Esophagus (tissue), 2 donors: Measurements from ENCODE around the gene PHACTR3. TPM values are rescaled to one million over a fixed set of nuclear protein-coding genes. Genes with fewer than 3 reads are reported as not detected.

Source experiments
- H3K27ac ChIP-seq, 2 donors: one replicate each; pipeline ENCODE4 v1.5.1; 2013; ENCODE audit warnings: low read depth in 2 of 2, mild to moderate bottlenecking in 2 of 2, inconsistent platforms in 1 of 2, low read length in 1 of 2, moderate library complexity in 1 of 2
- H3K27me3 ChIP-seq, 2 donors: one replicate each; pipeline ENCODE4 v1.6.1; 2013; ENCODE audit warnings: low read length in 2 of 2, control low read depth in 1 of 2, mild to moderate bottlenecking in 1 of 2; ENCODE audit not compliant: insufficient read depth in 2 of 2, control insufficient read depth in 1 of 2
- H3K36me3 ChIP-seq, 2 donors: one replicate each; pipeline ENCODE4 v1.6.1; 2013; ENCODE audit warnings: low read length in 1 of 2; ENCODE audit not compliant: control insufficient read depth in 2 of 2, insufficient read depth in 2 of 2
- H3K4me1 ChIP-seq, 2 donors: one replicate each; pipeline ENCODE4 v1.6.1; 2013; ENCODE audit warnings: low read length in 1 of 2; ENCODE audit not compliant: control insufficient read depth in 2 of 2, insufficient read depth in 2 of 2
- H3K4me3 ChIP-seq, 2 donors: one replicate each; pipeline ENCODE4 v1.5.1; 2013; ENCODE audit warnings: low read length in 2 of 2, mild to moderate bottlenecking in 2 of 2, low read depth in 1 of 2, moderate library complexity in 1 of 2
- H3K9me3 ChIP-seq, 2 donors: one replicate each; pipeline ENCODE4 v1.6.1; 2013; ENCODE audit warnings: mild to moderate bottlenecking in 2 of 2, low read depth in 1 of 2, low read length in 1 of 2, moderate library complexity in 1 of 2; ENCODE audit not compliant: control insufficient read depth in 2 of 2, insufficient read depth in 1 of 2
- WGBS, 2 donors: extraction: QIAGEN DNeasy Blood & Tissue Kit; methylation state at CpG; one replicate each; pipeline ENCODE4 v1.1.7; 2013; 5-methylcytosine and 5-hydroxymethylcytosine counted together
- polyA plus RNA-seq, 2 donors: library from polyadenylated mRNA; stranded (reverse); fragments of 200-250 nt; gene quantifications; one replicate each; pipeline ENCODE4 v1.2.3, GENCODE V29; 2013
- donor health status: healthy with polysubstance abuse.
- donor health status: Bipolar disorder and iron deficiency.

The PHACTR3 gene
- polyA plus RNA-seq, 2 donors = 0.27 to 0.83 TPM

- H3K36me3 ChIP-seq = no peaks in the 10 kb centered on the region
- H3K4me3 ChIP-seq = no peak overlapping the region
- no peaks in the 10 kb centered on the region for H3K4me1 ChIP-seq
- H3K27me3 ChIP-seq = no peaks in the 10 kb centered on the region
- H3K9me3 ChIP-seq = peaks cover 0 to 2% of the 10 kb centered on the region in 2 donors
- WGBS, 2 donors = 46 to 50% methylated on average over 10 of the region's 10 CpGs
- no peak overlapping the region for H3K27ac ChIP-seq
Observed at GRCh38 chr20:59724457-59725366, 120.4 kb downstream of the PHACTR3 start.

- Histone ChIP-seq H3K27ac (no peak overlapping the region), H3K27me3 (no peaks in the 10 kb centered on the region), H3K36me3 (no peaks in the 10 kb centered on the region), H3K4me1 (no peaks in the 10 kb centered on the region), H3K4me3 (no peak overlapping the region), H3K9me3 (peaks cover 0 to 2% of the 10 kb centered on the region in 2 donors)
- 66 to 72% methylated on average over 8 of the region's 8 CpGs for WGBS, 2 donors
Observed at GRCh38 chr20:59725476-59726280, 121.3 kb downstream of the PHACTR3 start.

- Histone ChIP-seq H3K36me3 (no peaks in the 10 kb centered on the region), H3K4me1 (no peaks in the 10 kb centered on the region), H3K27ac (no peak overlapping the region), H3K4me3 (no peak overlapping the region), H3K27me3 (no peaks in the 10 kb centered on the region), H3K9me3 (peaks cover 0 to 2% of the 10 kb centered on the region in 2 donors)
- WGBS, 2 donors = 74 to 75% methylated on average over 3 of the region's 3 CpGs
Observed at GRCh38 chr20:59726281-59726595, 121.9 kb downstream of the PHACTR3 start.

- H3K4me3 ChIP-seq = no peak overlapping the region
Observed at GRCh38 chr20:59728722-59729430, 124.5 kb downstream of the PHACTR3 start.

GRCh38 chr20:59729506-59729905 is 125.2 kb downstream of the PHACTR3 start:
- H3K4me1 ChIP-seq = no peaks in the 10 kb centered on the region
- H3K27me3 ChIP-seq = no peaks in the 10 kb centered on the region
- peaks cover 0 to 2% of the 10 kb centered on the region in 2 donors for H3K9me3 ChIP-seq
- 82 to 89% methylated on average over 5 of the region's 5 CpGs for WGBS, 2 donors
- no peak overlapping the region for H3K4me3 ChIP-seq
- H3K36me3 ChIP-seq = no peaks in the 10 kb centered on the region
- H3K27ac ChIP-seq = no peak overlapping the region

More at GRCh38 chr20:59728722-59729430, 124.5 kb downstream of the PHACTR3 start:
- Histone ChIP-seq H3K4me1 (no peaks in the 10 kb centered on the region), H3K27me3 (no peaks in the 10 kb centered on the region), H3K9me3 (peaks cover 0 to 2% of the 10 kb centered on the region in 2 donors), H3K36me3 (no peaks in the 10 kb centered on the region), H3K27ac (no peak overlapping the region)
- 91 to 93% methylated on average over 13 of the region's 13 CpGs for WGBS, 2 donors

- WGBS, 2 donors = 79 to 88% methylated on average over 3 of the region's 3 CpGs
- Histone ChIP-seq H3K36me3 (no peaks in the 10 kb centered on the region), H3K4me1 (no peaks in the 10 kb centered on the region), H3K9me3 (peaks cover 0 to 2% of the 10 kb centered on the region in 2 donors), H3K27ac (no peak overlapping the region), H3K27me3 (no peaks in the 10 kb centered on the region), H3K4me3 (no peak overlapping the region)
Observed at GRCh38 chr20:59730722-59731121, 126.4 kb downstream of the PHACTR3 start.

- peaks cover 0 to 2% of the 10 kb centered on the region in 2 donors for H3K9me3 ChIP-seq
- H3K4me1 ChIP-seq = peaks cover 0 to under 1% of the 10 kb centered on the region in 2 donors
- 74 to 76% methylated on average over 2 of the region's 2 CpGs for WGBS, 2 donors
- H3K36me3 ChIP-seq = no peaks in the 10 kb centered on the region
- H3K4me3 ChIP-seq = no peak overlapping the region
- no peak overlapping the region for H3K27ac ChIP-seq
- no peaks in the 10 kb centered on the region for H3K27me3 ChIP-seq
Observed at GRCh38 chr20:59731376-59731775, 127.0 kb downstream of the PHACTR3 start.

GRCh38 chr20:59733351-59733750 is 129.0 kb downstream of the PHACTR3 start:
- H3K9me3 ChIP-seq = peaks cover 0 to 2% of the 10 kb centered on the region in 2 donors
- no peaks in the 10 kb centered on the region for H3K36me3 ChIP-seq
- H3K27me3 ChIP-seq = no peaks in the 10 kb centered on the region
- no peak overlapping the region for H3K27ac ChIP-seq
- WGBS, 2 donors = 63 to 64% methylated on average over 3 of the region's 3 CpGs
- H3K4me3 ChIP-seq = no peak overlapping the region
- peaks cover 0 to 2% of the 10 kb centered on the region in 2 donors for H3K4me1 ChIP-seq

GRCh38 chr20:59735486-59735885 is 131.1 kb downstream of the PHACTR3 start:
- Histone ChIP-seq H3K4me3 (no peak overlapping the region), H3K4me1 (peaks cover 0 to 2% of the 10 kb centered on the region in 2 donors), H3K27ac (no peak overlapping the region), H3K36me3 (no peaks in the 10 kb centered on the region), H3K9me3 (no peaks in the 10 kb centered on the region), H3K27me3 (no peaks in the 10 kb centered on the region)
- WGBS, 2 donors = 48 to 52% methylated on average over 8 of the region's 8 CpGs
